A673 (cell line): ENCODE measurements around the gene RNF5.

ENCODE experiments used
- CTCF ChIP-seq: fragments of 300-800, 200-600 bp; sonication (generic); conservative IDR thresholded peaks from 2 replicates; pipeline ENCODE4 v1.5.1; 2017; ENCODE audit warnings: low read depth, mild to moderate bottlenecking, antibody characterized with exemption, low read length, moderate library complexity, mixed read lengths
- EZH2 ChIP-seq: fragments of 200-600 bp; sonication (generic); IDR thresholded peaks from 2 replicates; pipeline ENCODE4 v1.6.1; 2017; ENCODE audit warnings: borderline replicate concordance, low read depth, mild to moderate bottlenecking, mixed read lengths, antibody characterized with exemption, low read length; ENCODE audit not compliant: poor library complexity, severe bottlenecking

- TF ChIP-seq CTCF (no peak), EZH2 (no peak)
Measured at GRCh38 chr6:32147401-32148132, 30.6 kb upstream of the RNF5 start.
